ENCODE data around the gene HADHA. TPM values are rescaled to one million over a fixed set of nuclear protein-coding genes. Genes with fewer than 3 reads are reported as not detected.

Gene HADHA
- polyA plus RNA-seq (2013, experiment 1 of 2), result 74.3 TPM
- 89.3 TPM for polyA plus RNA-seq (2013, experiment 2 of 2)

GRCh38 chr2:26244309-26245230, at the start of gene HADHA, which contains the start of gene HADHB:
Gene HADHA (minus strand): TSS chr2:26244632. CDS start chr2:26244596, 36 bp downstream.
Gene HADHB (plus strand): TSS chr2:26244939. CDS start chr2:26254255, 9,316 bp downstream.
- peaks cover 10% of the 10 kb centered on the region for H3K4me1 ChIP-seq (ENCODE audit: insufficient read depth, low read length)
- under 1% methylated on average over 63 of the region's 63 CpGs for WGBS
- peak within 1 kb of the TSS; percentile 90 for H3K4me3 ChIP-seq (ENCODE audit: low read length)
- H3K9ac ChIP-seq (ENCODE audit: low read depth, low read length), result peak within 1 kb of the TSS; percentile 78
- H3K27ac ChIP-seq (ENCODE audit: low read depth, low read length), result peak within 1 kb of the TSS; percentile 98
- H3K27me3 ChIP-seq (ENCODE audit: insufficient read depth, low read length), result no peaks in the 10 kb centered on the region
- H3K36me3 ChIP-seq (ENCODE audit: insufficient read depth, low read length), result no peaks in the 10 kb centered on the region; the same call in 1 of the 2 replicates
- H3K9me3 ChIP-seq (ENCODE audit: insufficient read depth, low read depth, low read length), result no peaks in the 10 kb centered on the region

GRCh38 chr2:26292646-26293045, 48.2 kb upstream of the HADHA start:
- H3K4me3 ChIP-seq (ENCODE audit: low read length), result no peak overlapping the region
- H3K27ac ChIP-seq (ENCODE audit: low read depth, low read length), result no peak overlapping the region
- H3K36me3 ChIP-seq (ENCODE audit: insufficient read depth, low read length), result peaks cover 5% of the 10 kb centered on the region
- no peaks in the 10 kb centered on the region for H3K9me3 ChIP-seq (ENCODE audit: insufficient read depth, low read depth, low read length)
- H3K27me3 ChIP-seq (ENCODE audit: insufficient read depth, low read length), result peaks cover 10% of the 10 kb centered on the region; the same call in 1 of the 2 replicates
- H3K4me1 ChIP-seq (ENCODE audit: insufficient read depth, low read length), result peaks cover 7% of the 10 kb centered on the region
- 69% methylated on average over 5 of the region's 6 CpGs for WGBS
- H3K9ac ChIP-seq (ENCODE audit: low read depth, low read length), result no peak overlapping the region

GRCh38 chr2:26290001-26290400, 45.6 kb upstream of the HADHA start:
- no CpG with 5 or more reads among the region's 1 CpG for WGBS
- H3K4me3 ChIP-seq (ENCODE audit: low read length), result no peak overlapping the region
- no peaks in the 10 kb centered on the region for H3K27me3 ChIP-seq (ENCODE audit: insufficient read depth, low read length)

GRCh38 chr2:26285931-26286330, 41.5 kb upstream of the HADHA start:
- Histone ChIP-seq H3K4me1 (ENCODE audit: insufficient read depth, low read length) (no peaks in the 10 kb centered on the region), H3K36me3 (ENCODE audit: insufficient read depth, low read length) (peaks cover 55% of the 10 kb centered on the region)
- 95% methylated on average over 3 of the region's 3 CpGs for WGBS

More at GRCh38 chr2:26290001-26290400, 45.6 kb upstream of the HADHA start:
- Histone ChIP-seq H3K9me3 (ENCODE audit: insufficient read depth, low read depth, low read length) (no peaks in the 10 kb centered on the region), H3K36me3 (ENCODE audit: insufficient read depth, low read length) (peaks cover 20% of the 10 kb centered on the region), H3K27ac (ENCODE audit: low read depth, low read length) (no peak overlapping the region), H3K4me1 (ENCODE audit: insufficient read depth, low read length) (no peaks in the 10 kb centered on the region), H3K9ac (ENCODE audit: low read depth, low read length) (no peak overlapping the region)

GRCh38 chr2:26284132-26284531, 39.7 kb upstream of the HADHA start:
- Histone ChIP-seq H3K36me3 (ENCODE audit: insufficient read depth, low read length) (peaks cover 71% of the 10 kb centered on the region), H3K9me3 (ENCODE audit: insufficient read depth, low read depth, low read length) (no peaks in the 10 kb centered on the region), H3K27ac (ENCODE audit: low read depth, low read length) (no peak overlapping the region), H3K27me3 (ENCODE audit: insufficient read depth, low read length) (no peaks in the 10 kb centered on the region), H3K4me1 (ENCODE audit: insufficient read depth, low read length) (no peaks in the 10 kb centered on the region), H3K4me3 (ENCODE audit: low read length) (no peak overlapping the region), H3K9ac (ENCODE audit: low read depth, low read length) (no peak overlapping the region)
- WGBS, result 94% methylated on average over 3 of the region's 3 CpGs

More at GRCh38 chr2:26285931-26286330, 41.5 kb upstream of the HADHA start:
- H3K9me3 ChIP-seq (ENCODE audit: insufficient read depth, low read depth, low read length), result no peaks in the 10 kb centered on the region
- no peak overlapping the region for H3K4me3 ChIP-seq (ENCODE audit: low read length)
- H3K27ac ChIP-seq (ENCODE audit: low read depth, low read length), result no peak overlapping the region
- H3K9ac ChIP-seq (ENCODE audit: low read depth, low read length), result no peak overlapping the region
- no peaks in the 10 kb centered on the region for H3K27me3 ChIP-seq (ENCODE audit: insufficient read depth, low read length)

- Histone ChIP-seq H3K36me3 (ENCODE audit: insufficient read depth, low read length) (peaks cover 76% of the 10 kb centered on the region), H3K9me3 (ENCODE audit: insufficient read depth, low read depth, low read length) (no peaks in the 10 kb centered on the region), H3K27me3 (ENCODE audit: insufficient read depth, low read length) (no peaks in the 10 kb centered on the region), H3K27ac (ENCODE audit: low read depth, low read length) (no peak overlapping the region), H3K4me3 (ENCODE audit: low read length) (no peak overlapping the region), H3K9ac (ENCODE audit: low read depth, low read length) (no peak overlapping the region), H3K4me1 (ENCODE audit: insufficient read depth, low read length) (no peaks in the 10 kb centered on the region)
- 94% methylated on average over 2 of the region's 2 CpGs for WGBS
These were observed 39.2 kb upstream of the HADHA start for GRCh38 chr2:26283606-26284005.

- peaks cover 85% of the 10 kb centered on the region for H3K36me3 ChIP-seq (ENCODE audit: insufficient read depth, low read length)
- H3K4me3 ChIP-seq (ENCODE audit: low read length), result no peak overlapping the region
- H3K27ac ChIP-seq (ENCODE audit: low read depth, low read length), result no peak overlapping the region
- H3K4me1 ChIP-seq (ENCODE audit: insufficient read depth, low read length), result no peaks in the 10 kb centered on the region
- no peak overlapping the region for H3K9ac ChIP-seq (ENCODE audit: low read depth, low read length)
- 94% methylated on average over 2 of the region's 2 CpGs for WGBS
- no peaks in the 10 kb centered on the region for H3K27me3 ChIP-seq (ENCODE audit: insufficient read depth, low read length)
- no peaks in the 10 kb centered on the region for H3K9me3 ChIP-seq (ENCODE audit: insufficient read depth, low read depth, low read length)
These were observed 36.8 kb upstream of the HADHA start for GRCh38 chr2:26281226-26281625.

GRCh38 chr2:26279886-26280285, 35.5 kb upstream of the HADHA start:
- H3K9me3 ChIP-seq (ENCODE audit: insufficient read depth, low read depth, low read length), result no peaks in the 10 kb centered on the region
- peaks cover 80% of the 10 kb centered on the region for H3K36me3 ChIP-seq (ENCODE audit: insufficient read depth, low read length)

GRCh38 chr2:26276484-26277227, 32.2 kb upstream of the HADHA start:
- Histone ChIP-seq H3K9me3 (ENCODE audit: insufficient read depth, low read depth, low read length) (no peaks in the 10 kb centered on the region), H3K9ac (ENCODE audit: low read depth, low read length) (no peak overlapping the region), H3K4me1 (ENCODE audit: insufficient read depth, low read length) (no peaks in the 10 kb centered on the region), H3K27me3 (ENCODE audit: insufficient read depth, low read length) (no peaks in the 10 kb centered on the region), H3K4me3 (ENCODE audit: low read length) (no peak overlapping the region), H3K27ac (ENCODE audit: low read depth, low read length) (no peak overlapping the region), H3K36me3 (ENCODE audit: insufficient read depth, low read length) (peaks cover 69% of the 10 kb centered on the region)
- 94% methylated on average over 4 of the region's 4 CpGs for WGBS

More at GRCh38 chr2:26279886-26280285, 35.5 kb upstream of the HADHA start:
- Histone ChIP-seq H3K27ac (ENCODE audit: low read depth, low read length) (no peak overlapping the region), H3K27me3 (ENCODE audit: insufficient read depth, low read length) (no peaks in the 10 kb centered on the region), H3K4me3 (ENCODE audit: low read length) (no peak overlapping the region), H3K4me1 (ENCODE audit: insufficient read depth, low read length) (no peaks in the 10 kb centered on the region), H3K9ac (ENCODE audit: low read depth, low read length) (no peak overlapping the region)
- WGBS, result 98% methylated on average over 3 of the region's 3 CpGs

GRCh38 chr2:26274058-26274613, 29.7 kb upstream of the HADHA start:
- H3K9ac ChIP-seq (ENCODE audit: low read depth, low read length), result no peak overlapping the region
- no peaks in the 10 kb centered on the region for H3K4me1 ChIP-seq (ENCODE audit: insufficient read depth, low read length)
- WGBS, result 92% methylated on average over 5 of the region's 5 CpGs
- H3K4me3 ChIP-seq (ENCODE audit: low read length), result no peak overlapping the region
- H3K9me3 ChIP-seq (ENCODE audit: insufficient read depth, low read depth, low read length), result no peaks in the 10 kb centered on the region
- H3K27me3 ChIP-seq (ENCODE audit: insufficient read depth, low read length), result no peaks in the 10 kb centered on the region
- H3K27ac ChIP-seq (ENCODE audit: low read depth, low read length), result no peak overlapping the region
- H3K36me3 ChIP-seq (ENCODE audit: insufficient read depth, low read length), result peaks cover 49% of the 10 kb centered on the region
